ENCODE measurements around the gene IFRD2. TPM values are rescaled to one million over a fixed set of nuclear protein-coding genes. Genes with fewer than 3 reads are reported as not detected.

The IFRD2 gene
- total RNA-seq, 1 donor from 2014 or later, result 77.0 TPM

- ATAC-seq, result no peak
- Histone ChIP-seq H3K27ac (peak overlapping the region; percentile 79), H3K4me3 (peak overlapping the region; percentile 65), H3K4me1 (peaks cover 33% of the 10 kb centered on the region), H3K36me3 (no peaks in the 10 kb centered on the region), H3K27me3 (no peaks in the 10 kb centered on the region), H3K9me3 (no peaks in the 10 kb centered on the region)
- DNase-seq, result no peak
- intact Hi-C loops (cut with DNase I), result no loop called here
- TF ChIP-seq CTCF (IDR thresholded peaks at IDR 0.05), result no peak
These were observed 10.1 kb upstream of the IFRD2 start for GRCh38 chr3:50302095-50303012.

- Histone ChIP-seq H3K4me3 (peak overlapping the region; percentile 65), H3K27me3 (no peaks in the 10 kb centered on the region), H3K36me3 (no peaks in the 10 kb centered on the region), H3K9me3 (no peaks in the 10 kb centered on the region), H3K4me1 (peaks cover 33% of the 10 kb centered on the region), H3K27ac (peak overlapping the region; percentile 87)
- intact Hi-C loops (cut with DNase I), result no loop called here
- no peak for TF ChIP-seq CTCF (IDR thresholded peaks at IDR 0.05)
- no peak for ATAC-seq
- no peak for DNase-seq
These were observed 8.5 kb upstream of the IFRD2 start for GRCh38 chr3:50300681-50301254.

GRCh38 chr3:50299929-50300680, 7.9 kb upstream of the IFRD2 start:
- H3K27me3 ChIP-seq, result no peaks in the 10 kb centered on the region
- ATAC-seq (peak; percentile 14), DNase-seq (no peak)
- intact Hi-C loops (cut with DNase I), result no loop called here
- no peaks in the 10 kb centered on the region for H3K9me3 ChIP-seq
- peaks cover 33% of the 10 kb centered on the region for H3K4me1 ChIP-seq
- H3K27ac ChIP-seq, result peak overlapping the region; percentile 87
- H3K4me3 ChIP-seq, result peak overlapping the region; percentile 65
- no peaks in the 10 kb centered on the region for H3K36me3 ChIP-seq
- TF ChIP-seq CTCF (IDR thresholded peaks at IDR 0.05), result no peak

GRCh38 chr3:50299638-50299928, 7.4 kb upstream of the IFRD2 start:
- Histone ChIP-seq H3K4me1 (peaks cover 33% of the 10 kb centered on the region), H3K27ac (peak overlapping the region; percentile 87), H3K36me3 (no peaks in the 10 kb centered on the region), H3K9me3 (no peaks in the 10 kb centered on the region), H3K4me3 (peak overlapping the region; percentile 65), H3K27me3 (no peaks in the 10 kb centered on the region)
- intact Hi-C loops (cut with DNase I), result no loop called here
- ATAC-seq (no peak), DNase-seq (no peak)
- no peak for TF ChIP-seq CTCF (IDR thresholded peaks at IDR 0.05)

GRCh38 chr3:50298836-50299637, 6.8 kb upstream of the IFRD2 start, which contains the start of the genes HYAL3 and NAA80:
Gene HYAL3, minus strand, starts transcription at chr3:50299405. Its CDS starts 3,803 bp downstream, at chr3:50295602.
Gene NAA80, minus strand, starts transcription at chr3:50299405. Its CDS starts 1,942 bp downstream, at chr3:50297463.
- TF ChIP-seq CTCF (IDR thresholded peaks at IDR 0.05), result peak; percentile 47
- peak; percentile 99 for DNase-seq
- intact Hi-C loops (cut with DNase I), result no loop called here
- Histone ChIP-seq H3K36me3 (no peaks in the 10 kb centered on the region), H3K4me1 (peaks cover 33% of the 10 kb centered on the region), H3K9me3 (no peaks in the 10 kb centered on the region), H3K4me3 (peak within 1 kb of the TSS; percentile 65), H3K27me3 (no peaks in the 10 kb centered on the region), H3K27ac (peak within 1 kb of the TSS; percentile 87)
- peak; percentile 89 for ATAC-seq

Data from upper lobe of right lung (tissue), 1 donor.